Measurements from ENCODE around the gene SRP14.

GRCh38 chr15:40067921-40068624 lies 29.1 kb upstream of the SRP14 start:
- no peak for TF ChIP-seq CTCF (IDR thresholded peaks at IDR 0.05)
- no peak for TF ChIP-seq POLR2A (IDR thresholded peaks at IDR 0.05)

Measured in heart left ventricle (tissue), 13 donors.